Measurements from ENCODE around the gene ANKRD10.
"Not testable (repeated sequence)": the region's sequence is repeated elsewhere in the genome, so short reads cannot be mapped to it uniquely, and the experiment has no call there.

ANKRD10 gene

DNA sequence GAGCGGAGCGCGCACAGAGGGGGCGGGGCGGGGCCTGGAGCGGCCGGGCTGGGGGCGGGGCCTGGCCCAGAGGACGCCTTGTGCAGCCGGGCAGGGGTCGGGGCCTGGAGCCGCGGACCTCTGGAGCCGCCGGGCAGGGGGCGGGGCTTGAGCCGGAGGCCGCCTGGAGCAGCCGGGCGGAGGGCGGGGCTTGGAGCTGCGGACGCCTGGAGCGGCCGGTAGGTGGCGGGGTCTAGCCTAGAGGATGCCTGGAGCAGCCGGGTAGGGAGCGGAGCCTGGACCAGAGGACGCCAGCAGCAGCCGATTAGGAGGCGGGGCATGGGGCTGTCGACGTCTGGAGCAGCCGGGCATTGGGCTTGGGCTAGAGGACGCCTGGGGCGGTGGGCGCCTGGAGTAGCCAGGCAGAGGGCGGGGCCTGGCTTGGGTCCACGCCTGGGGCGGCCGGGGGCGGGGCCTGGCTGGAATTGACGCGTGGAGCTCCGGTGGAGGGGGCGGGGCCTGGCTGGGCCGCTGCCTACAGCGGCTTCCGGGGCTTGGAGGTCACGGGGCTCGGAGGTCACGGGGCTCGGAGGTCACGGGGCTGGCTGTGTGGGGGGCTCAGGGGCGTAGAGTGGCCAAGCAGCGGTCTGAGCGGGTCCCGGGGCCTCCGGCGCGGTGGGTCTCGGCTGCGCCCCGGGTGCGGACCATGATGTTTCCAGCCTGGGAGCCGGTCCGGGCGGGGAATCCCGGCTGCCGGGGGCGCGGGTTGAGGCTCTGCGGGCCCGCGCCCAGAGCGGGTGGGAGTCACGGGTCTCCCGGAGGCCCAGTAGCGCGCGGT, at the start of gene ANKRD10:
Gene ANKRD10, minus strand, starts transcription at position 13 of the 817 bp plus-strand sequence. CDS start 135 bp downstream, outside the sequence.
- DNase-seq = peak; percentile 96 to 99

DNA sequence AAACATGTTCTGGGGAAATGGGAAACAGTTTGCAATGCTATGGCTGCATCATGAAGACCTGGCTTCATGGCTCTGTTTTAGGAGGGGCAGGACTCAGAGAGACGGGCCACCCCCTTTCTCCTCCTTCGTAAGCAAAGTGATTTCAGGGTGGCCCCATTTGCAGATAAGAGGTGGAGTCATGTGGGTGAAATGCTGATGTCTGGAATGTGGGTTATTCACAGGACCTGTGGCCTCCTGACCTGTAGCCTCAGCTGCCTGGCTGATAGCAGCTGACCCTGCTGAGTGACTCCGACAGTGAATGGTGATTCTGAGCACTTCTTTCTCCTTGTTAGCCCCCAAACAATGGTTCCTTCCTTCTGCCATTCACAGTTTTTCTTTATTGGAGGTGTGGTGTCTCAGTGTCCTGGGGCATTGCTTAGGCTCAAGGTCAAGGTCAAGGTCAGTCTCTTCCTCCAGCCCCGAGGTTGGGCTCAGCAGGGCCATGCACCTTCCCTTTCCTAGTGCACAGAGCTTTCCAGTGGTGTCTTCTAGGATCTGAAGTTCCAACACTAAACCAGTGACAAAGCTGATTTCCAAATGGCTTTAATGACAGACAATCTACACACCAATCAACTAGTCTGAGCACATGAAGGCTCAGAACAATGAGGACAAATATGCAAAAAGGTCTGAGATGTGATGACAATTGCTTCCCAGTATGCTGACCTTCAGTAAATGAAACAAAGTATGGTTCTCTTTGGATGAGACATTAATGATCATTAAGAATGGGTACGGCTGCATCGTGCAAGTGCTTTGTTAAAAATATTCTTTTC, 49.6 kb upstream of the ANKRD10 start:
- no peak for DNase-seq

DNA sequence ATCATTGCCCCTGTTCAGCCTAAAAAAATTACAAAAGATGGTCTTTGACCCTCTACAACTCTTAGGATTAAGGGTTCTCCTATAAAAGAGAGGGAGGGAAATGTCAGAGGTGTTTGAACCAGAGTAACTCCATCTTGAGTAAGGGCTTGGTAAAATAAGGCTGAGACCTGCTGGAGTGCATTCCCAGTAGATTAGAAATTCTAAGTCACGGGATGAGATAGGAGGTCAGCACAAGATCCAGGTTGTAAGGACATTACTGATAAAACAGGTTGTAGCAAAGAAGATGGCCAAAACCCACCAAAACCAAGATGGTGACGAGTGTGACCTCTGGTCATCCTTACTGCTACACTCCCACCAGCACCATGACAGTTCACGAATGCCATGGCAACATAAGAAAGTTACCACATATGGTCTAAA, 48.7 kb upstream of the ANKRD10 start:
- no peak for DNase-seq

DNA sequence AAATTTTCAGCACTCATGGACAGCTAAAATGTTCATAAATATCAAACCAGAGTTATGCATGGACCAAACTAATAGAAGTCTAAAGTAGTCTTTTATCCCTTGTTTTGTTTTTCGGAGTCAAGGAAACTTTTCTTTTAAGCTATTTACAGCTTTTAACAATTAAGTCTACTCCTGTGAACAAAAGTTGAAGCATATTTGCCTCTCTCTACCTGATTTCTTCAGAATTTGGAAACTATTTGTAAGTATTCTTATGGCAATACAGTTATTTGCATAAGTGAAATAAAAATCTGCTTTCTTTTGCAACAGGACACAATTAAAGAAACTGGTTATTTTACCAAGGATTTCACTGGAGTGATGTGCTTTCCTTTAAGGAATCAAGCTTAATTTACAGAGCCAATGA, 47.1 kb upstream of the ANKRD10 start:
- no peak for DNase-seq

DNA sequence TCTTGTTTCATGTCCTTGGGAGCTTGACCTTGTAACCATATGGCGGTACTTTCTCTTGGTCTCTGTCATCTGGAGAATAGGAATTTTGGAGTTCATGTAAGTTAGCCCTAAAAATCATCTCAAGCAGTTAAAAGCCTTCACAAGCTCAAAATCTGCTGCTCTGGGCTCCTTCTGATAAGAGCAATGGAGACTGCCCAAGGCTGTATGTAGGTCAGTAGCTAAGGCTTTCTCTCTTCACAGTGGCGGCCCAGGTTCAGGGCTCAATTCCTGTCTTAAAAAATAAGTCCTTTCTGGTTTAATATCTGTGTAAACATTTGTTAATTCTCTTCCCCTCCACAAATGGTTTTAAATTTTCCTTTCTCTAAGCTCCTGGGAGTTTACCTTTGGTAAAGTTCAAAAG, 45.3 kb upstream of the ANKRD10 start:
- DNase-seq = no peak

DNA sequence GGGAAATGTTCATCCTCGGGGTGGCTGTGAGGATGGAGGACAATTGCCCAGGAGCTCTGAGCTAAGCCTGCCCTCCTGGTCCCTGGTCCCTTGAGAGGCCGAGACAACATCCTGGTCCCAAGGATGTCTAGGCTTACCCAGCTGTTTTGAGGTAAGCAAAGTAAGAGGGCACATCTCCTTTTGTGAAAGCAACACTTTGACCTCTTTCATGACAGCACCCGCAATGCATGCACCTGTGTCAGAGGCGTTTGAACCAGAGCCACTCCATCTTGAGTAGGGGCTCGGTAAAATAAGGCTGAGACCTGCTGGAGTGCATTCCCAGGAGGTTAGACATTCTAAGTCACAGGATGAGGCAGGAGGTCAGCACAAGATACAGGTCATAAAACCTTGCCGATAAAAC, 43.1 kb upstream of the ANKRD10 start:
- no peak for DNase-seq

DNA sequence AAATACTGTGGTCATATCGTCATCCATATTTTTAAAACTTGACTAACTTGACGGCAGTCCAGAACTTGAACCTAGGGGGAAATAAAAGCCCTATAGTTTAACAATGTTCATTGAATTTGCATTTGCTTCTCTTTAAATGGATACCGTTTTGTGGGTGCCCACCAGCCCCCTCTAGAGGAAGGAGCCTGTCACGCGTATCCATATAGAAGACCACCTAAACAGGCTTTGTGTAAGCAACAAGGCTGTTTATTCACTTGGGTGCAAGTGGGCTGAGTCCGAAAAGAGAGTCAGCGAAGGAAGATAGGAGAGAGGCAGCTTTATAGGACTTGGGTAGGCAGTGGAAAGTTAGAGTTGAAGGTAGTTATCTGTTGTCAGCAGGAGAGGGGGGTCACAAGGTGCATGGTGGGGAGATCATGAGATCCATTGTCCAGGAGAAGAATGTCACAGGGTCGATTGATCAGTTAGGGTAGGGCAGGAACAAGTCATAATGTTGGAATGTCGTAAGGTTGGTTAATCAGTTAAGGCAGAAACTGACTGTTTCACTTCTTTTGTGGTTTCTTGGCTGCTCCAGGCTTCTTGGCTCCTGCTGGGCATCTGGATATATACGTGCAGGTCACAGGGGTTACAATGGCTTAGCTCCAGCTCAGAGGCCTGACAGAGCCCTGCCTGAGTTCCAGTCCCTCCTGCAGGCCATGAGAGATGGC, 42.5 kb upstream of the ANKRD10 start:
- DNase-seq = peak in 1 of 2 experiments; percentile 38

DNA sequence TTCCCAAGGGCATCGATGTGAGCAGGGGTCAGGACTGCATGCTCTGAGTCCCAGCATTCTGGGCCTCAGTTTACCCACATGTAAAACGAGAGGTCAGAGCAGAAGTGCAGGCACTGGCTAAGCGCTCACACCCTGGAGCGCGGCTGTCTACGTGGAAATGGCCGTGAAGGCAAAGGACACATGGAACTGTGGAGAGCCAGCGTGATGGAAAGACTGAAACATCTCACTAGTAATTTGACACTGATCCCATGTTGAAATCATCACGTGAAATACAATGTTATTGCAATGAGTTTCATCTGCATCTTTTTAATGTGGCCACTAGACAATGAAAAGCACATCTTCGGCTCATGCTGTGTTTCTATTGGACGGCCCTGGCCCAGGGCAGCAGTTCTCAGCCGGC, 41.3 kb upstream of the ANKRD10 start:
- not testable (repeated sequence) for DNase-seq

DNA sequence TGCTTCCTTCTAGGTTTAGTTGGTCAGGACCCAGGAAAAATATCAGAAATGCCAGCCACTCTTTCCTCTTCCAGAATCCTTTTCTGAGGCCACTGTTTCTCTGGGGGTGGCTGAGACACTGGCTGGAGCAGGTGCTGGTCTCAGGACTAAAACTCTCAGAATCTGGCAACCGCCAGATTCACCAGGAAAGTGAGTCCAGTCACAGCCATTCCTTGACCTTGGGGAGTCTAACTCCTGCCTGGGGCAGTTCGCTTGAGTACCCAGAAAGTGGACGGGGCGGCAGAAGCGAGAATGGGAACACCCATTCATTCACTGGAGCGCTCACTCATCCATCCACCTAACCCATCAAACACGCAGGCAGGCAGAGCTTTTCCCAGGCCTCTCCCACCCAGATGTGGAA, 40.7 kb upstream of the ANKRD10 start:
- DNase-seq = not testable (repeated sequence)

DNA sequence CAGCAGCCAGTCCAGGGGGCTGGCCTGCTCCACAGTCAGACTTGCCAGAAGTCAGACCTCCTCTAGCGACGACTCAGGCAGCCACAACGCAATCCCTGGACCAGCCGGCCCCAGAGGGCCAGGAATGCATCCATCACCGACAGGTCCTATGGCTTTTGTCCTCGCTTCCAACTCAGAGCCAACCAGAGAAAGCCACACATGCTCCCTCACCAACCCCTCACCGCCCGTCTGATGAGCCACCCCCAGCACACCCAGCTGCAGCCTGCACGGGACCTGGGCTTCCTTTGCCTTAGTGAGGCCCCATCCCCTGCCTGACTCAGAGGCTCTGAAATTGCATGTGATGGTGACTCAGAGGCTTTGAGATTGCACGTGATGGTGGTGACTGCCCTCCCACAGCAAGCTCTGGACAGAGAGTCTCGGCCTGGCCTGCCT, 40.2 kb upstream of the ANKRD10 start:
- DNase-seq = peak; percentile 57 to 61

DNA sequence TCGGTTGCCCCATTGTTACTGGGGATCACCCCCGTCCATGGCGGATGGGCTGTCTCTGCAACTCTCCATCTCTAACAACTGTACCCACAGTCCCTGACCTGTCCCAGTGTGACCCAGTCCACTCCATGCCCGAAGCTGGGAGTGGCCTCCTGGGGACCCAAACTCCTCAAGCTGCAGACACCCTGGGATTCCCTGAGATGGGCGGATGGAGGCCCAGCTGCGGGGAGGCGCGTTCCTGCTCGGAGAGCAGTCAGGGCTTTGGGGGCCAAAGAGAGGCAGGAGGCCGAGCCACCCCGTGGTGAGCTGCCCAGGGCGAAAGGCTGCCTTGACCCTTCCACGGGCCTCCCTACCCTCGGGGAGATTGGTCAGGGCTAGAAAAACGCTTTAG, 39.7 kb upstream of the ANKRD10 start:
- not testable (repeated sequence) for DNase-seq

DNA sequence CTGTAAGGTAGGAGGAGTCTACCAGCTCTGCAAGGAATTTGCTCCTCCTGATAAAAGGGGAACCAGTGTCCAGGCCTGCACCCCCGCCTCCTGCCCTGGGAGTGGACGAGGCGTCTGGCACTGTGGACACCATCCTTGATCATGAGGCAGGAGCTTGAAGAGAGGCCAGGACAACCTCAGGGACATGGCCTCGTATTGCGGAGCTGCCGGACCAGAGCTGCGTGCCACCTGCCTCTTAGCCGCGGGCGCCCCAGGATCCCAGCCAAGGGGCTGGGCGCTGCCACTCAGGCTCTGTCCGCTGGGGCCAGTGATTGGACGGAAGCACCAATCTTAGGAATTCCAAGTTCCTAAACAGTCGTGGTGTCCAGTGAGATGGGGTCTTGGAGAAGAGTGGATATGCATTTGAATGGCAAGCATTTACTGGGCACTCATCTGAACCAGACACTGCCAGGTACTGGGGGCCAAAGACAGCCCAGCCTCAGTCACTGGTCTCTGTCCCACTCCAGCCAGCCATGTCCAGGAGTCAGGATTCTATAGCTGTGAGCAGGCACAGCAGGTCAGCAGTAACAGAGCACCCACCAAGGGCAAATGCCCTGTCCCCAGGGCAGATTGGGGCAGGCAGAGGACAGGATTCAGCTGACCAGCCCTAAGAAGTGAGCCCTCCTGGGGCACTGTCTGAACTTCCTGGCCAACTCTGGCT, 39.1 kb upstream of the ANKRD10 start:
- no peak for DNase-seq

DNA sequence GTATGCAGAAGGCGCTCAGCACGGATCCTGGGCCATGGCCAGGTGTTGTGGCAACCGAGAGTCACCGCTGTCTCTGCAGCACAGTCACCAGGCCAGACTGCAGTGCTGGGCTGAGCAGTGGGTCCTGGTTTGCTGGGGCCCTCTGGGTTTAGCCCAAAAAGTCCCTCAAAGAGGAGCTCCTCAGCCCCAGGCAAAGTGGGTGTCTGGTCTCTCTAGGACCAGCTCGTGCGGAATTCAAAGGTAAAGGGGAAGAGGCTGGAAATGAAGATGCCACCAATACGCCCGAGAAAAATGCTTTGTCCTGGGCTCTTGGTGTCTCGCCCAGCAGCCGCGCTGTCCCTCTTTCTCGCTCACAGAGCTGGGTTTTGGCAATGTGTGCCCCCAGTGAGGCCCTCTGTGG, 38.5 kb upstream of the ANKRD10 start:
- no peak for DNase-seq

DNA sequence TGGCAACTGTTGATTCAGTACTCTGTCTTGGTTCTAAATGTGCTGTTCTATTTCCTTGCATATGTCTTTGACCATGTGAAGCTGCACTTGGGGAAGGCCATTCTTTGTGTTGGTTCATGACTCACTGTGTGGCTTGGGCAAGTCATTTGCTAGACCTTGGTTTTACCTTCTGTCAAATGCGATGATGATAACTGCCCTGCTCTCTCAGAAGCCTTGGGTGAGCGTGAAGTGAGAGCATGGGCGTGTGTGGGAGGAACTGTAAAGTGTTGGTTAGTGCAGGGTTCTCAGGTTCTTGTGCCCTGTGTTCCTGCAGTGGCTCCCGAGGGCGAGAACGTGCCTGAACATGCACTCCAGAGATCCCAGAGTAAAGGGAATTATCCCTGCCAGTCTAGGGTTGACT, 37.3 kb upstream of the ANKRD10 start:
- peak in 1 of 2 experiments; percentile 28 for DNase-seq

DNA sequence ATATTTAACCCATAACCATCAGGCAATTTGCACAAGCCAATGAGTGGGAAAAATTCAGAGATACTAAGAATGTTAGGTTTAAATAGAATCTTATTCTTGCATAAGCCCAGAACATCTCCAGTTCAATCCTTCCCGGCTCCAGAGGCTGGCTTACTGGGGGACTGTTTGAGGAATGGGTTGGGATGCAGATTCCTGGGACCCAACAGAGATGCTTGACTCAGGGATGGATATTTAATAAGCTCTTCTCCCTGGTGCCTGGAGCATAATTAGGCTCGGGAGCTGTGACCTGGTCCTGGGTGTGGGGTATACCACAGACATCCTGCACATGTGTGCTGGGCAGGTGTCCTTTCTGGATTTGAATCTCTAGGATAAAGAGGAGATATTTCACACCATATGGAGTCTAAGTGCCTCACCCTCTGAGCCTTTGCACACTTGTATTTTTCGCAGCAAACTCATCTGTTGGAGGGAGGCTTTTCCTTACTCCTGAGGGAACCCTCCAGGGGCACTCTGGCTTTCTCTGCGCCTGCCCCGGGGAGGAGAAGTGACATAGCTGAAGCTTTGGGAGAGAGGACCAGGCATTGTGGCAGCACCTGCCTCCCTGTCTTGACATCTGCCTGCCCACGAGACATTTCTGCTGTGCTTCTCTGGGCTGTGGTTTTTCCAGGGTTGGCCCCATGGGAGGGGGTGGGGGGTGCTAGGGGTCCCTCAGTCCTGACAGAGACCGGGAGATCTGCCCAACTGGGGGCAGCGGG, 36.1 kb upstream of the ANKRD10 start:
- no peak for DNase-seq

DNA sequence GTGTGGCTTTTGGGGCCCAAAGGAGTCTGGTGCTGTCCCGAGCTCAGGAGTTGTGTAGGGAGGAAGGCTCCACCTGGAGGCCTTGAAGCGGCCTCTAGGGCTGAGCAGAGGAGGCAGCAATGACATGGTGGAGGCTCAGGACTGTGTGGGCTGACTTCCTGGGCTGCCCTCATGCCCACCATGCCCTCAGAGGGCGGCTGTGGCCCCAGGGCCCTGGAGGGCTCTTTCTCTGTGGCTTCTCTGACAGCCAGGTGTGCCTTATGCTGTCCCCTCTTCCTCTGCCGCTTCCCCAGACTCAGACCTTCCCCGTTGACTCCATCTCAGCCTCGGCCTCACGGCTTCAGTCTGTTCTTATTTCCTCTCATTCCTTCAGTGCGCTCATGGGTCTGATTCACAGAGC, 35.5 kb upstream of the ANKRD10 start:
- DNase-seq = no peak

DNA sequence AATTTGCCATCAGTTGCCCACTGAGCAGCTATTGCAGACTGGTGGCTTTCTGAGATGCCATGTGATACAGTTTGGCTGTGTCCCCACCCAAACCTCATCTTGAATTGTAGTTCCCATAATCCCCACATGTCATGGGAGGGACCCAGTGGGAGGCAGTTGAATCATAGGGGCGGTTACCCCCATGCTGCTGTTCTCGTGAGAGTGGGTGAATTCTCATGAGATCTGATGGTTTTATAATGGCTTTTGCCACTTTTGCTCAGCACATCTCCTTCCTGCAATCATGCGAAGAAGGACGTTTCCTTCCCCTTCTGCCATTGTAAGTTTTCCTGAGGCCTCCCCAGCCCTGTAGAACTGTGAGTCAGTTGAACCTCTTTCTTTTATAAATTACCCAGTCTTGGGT, 34.8 kb upstream of the ANKRD10 start:
- no peak for DNase-seq

DNA sequence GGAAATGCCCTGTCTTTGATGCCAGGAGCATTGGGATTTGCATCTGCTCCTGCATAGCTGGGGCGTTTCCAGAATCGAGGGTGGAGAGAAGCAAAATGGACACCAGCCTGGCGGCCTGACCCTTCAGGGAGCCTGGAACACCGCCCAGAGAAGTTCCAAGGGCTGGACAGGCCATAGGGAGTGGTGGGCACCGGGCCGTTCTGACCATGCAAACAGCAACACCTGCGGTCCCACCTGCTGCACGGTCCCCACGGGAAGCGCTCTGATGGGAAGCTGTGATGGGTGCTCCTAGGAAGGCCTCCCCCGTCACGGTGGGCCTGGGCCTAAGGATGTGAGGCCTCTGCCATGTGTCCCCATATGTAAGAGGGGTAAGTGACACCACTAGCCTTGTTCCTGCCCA, 34.2 kb upstream of the ANKRD10 start:
- no peak for DNase-seq

DNA sequence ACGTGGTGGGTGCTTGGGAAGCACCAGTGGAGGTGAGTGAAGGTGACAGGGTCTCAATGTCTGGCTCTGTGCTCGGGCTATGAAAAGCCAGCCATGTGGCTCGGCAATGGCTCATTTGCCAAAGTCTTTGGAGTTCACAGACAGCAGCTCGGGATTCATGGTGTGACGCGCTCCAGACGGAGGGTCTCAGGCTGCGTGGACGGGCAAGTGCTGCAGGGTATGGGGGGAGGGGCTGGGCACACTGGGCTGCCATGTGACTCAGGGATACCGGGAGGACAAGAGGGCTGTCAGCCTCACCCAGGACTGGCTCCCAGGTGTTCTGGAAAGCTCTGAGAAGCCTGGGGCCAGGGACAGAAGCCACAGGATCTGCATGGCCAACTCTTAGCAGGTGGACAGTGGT, 32.5 kb upstream of the ANKRD10 start:
- DNase-seq = not testable (repeated sequence)

DNA sequence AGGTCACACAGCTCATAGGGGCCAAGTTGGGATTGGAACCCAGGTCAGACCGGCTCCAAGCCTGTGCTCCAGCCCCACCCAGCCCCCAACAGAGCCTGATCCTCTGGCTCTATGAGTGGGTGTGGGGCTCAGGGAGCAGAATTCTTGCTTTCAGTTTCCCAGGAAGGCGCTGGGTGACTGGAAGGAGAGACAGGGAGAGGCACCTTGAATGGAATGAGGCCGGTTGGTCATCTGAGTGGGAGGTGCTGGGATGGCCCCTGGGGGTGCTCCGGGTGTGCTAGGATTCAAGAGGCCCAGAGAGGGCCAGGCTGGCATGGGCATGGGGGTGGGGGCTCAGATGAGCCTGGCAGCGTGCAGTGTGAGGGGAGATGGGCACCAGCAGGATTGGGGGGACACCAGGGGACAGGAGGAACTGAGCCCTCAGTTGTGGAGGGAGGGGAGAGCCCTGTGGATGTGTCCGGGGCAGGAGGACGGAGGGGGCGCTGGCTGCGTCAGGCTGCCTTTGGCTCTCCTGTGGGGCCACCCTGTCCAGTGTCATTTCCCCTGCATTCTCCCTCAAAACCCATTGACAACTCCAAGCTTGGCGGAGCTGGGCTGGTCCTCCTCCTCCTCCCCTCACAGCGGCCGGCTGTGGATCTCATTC, 31.2 kb upstream of the ANKRD10 start:
- DNase-seq = no peak
